Caki2 (cell line): ENCODE results near the gene ATP8A1. TPM values are rescaled to one million over a fixed set of nuclear protein-coding genes. Genes with fewer than 3 reads are reported as not detected.

Experiments
- DNase-seq: peaks from one replicate; pipeline ENCODE4 v3.0.0-alpha.2; 2015; ENCODE audit warnings: low read depth
- in situ Hi-C: cut with HindIII; loops from 2 replicates; pipeline ENCODE4 v1.10.0; 2016; ENCODE audit warnings: low sequenced_read_pairs, low pct_unique_long_range_greater_than_20kb, mixed read lengths
- total RNA-seq: library from RNA; depleted of rRNA; stranded (reverse); fragments of >200 nt; shearing (Covaris generic); gene quantifications from 2 replicates; pipeline ENCODE4 v1.2.3, GENCODE V29; 2014; ENCODE audit warnings: low replicate concordance

Gene ATP8A1
- total RNA-seq, 1 experiment from 2014 or later, result not detected

GRCh38 chr4:42411803-42412202, 245.1 kb downstream of the ATP8A1 start:
- in situ Hi-C loops, result no loop called here
- no peak for DNase-seq

GRCh38 chr4:42410446-42410845, 246.5 kb downstream of the ATP8A1 start:
- in situ Hi-C loops, result no loop called here

GRCh38 chr4:42404001-42404400, 252.9 kb downstream of the ATP8A1 start:
- in situ Hi-C loops, result no loop called here
- DNase-seq, result no peak

More at GRCh38 chr4:42410446-42410845, 246.5 kb downstream of the ATP8A1 start:
- DNase-seq, result no peak

GRCh38 chr4:42401171-42401570, 255.7 kb downstream of the ATP8A1 start:
- no peak for DNase-seq
- in situ Hi-C loops, result no loop called here

- no peak for DNase-seq
- in situ Hi-C loops, result no loop called here
Observed at GRCh38 chr4:42399393-42399792, 257.5 kb downstream of the ATP8A1 start.

GRCh38 chr4:42398871-42399331, 258.0 kb downstream of the ATP8A1 start:
- in situ Hi-C loops, result no loop called here
- DNase-seq, result no peak

GRCh38 chr4:42398171-42398870, 258.6 kb downstream of the ATP8A1 start:
- in situ Hi-C loops, result no loop called here

GRCh38 chr4:42397635-42398170, 259.2 kb downstream of the ATP8A1 start:
- DNase-seq, result no peak
- in situ Hi-C loops, result no loop called here

More at GRCh38 chr4:42398171-42398870, 258.6 kb downstream of the ATP8A1 start:
- peak; percentile 50 for DNase-seq

GRCh38 chr4:42396752-42397634, 259.9 kb downstream of the ATP8A1 start, which contains the start of gene SHISA3:
SHISA3 (plus strand) TSS chr4:42397488; CDS start chr4:42398057, 569 bp downstream.
- in situ Hi-C loops, result no loop called here

GRCh38 chr4:42396361-42396751, 260.5 kb downstream of the ATP8A1 start:
- DNase-seq, result no peak
- in situ Hi-C loops, result no loop called here

More at GRCh38 chr4:42396752-42397634, 259.9 kb downstream of the ATP8A1 start, which contains the start of gene SHISA3:
- peak; percentile 32 for DNase-seq

GRCh38 chr4:42395595-42395994, 261.3 kb downstream of the ATP8A1 start:
- in situ Hi-C loops, result no loop called here
- no peak for DNase-seq

GRCh38 chr4:42392436-42392835, 264.5 kb downstream of the ATP8A1 start:
- DNase-seq, result no peak
- in situ Hi-C loops, result no loop called here

- no peak for DNase-seq
- in situ Hi-C loops, result no loop called here
Observed at GRCh38 chr4:42391981-42392380, 264.9 kb downstream of the ATP8A1 start.

- no peak for DNase-seq
- in situ Hi-C loops, result no loop called here
Observed at GRCh38 chr4:42391355-42391664, 265.6 kb downstream of the ATP8A1 start.

- DNase-seq, result no peak
- in situ Hi-C loops, result no loop called here
Observed at GRCh38 chr4:42390622-42391354, 266.1 kb downstream of the ATP8A1 start.

GRCh38 chr4:42385516-42385915, 271.4 kb downstream of the ATP8A1 start:
- in situ Hi-C loops, result no loop called here

GRCh38 chr4:42381666-42382065, 275.2 kb downstream of the ATP8A1 start:
- in situ Hi-C loops, result no loop called here
- DNase-seq, result no peak

More at GRCh38 chr4:42385516-42385915, 271.4 kb downstream of the ATP8A1 start:
- no peak for DNase-seq

- DNase-seq, result no peak
- in situ Hi-C loops, result no loop called here
Observed at GRCh38 chr4:42377497-42377896, 279.4 kb downstream of the ATP8A1 start.
